Thyroid gland (tissue), 4 donors: ENCODE measurements around the gene PTPN4.

Experiments used
- CTCF ChIP-seq, 6 experiments: fragments of 200-600 bp in 3 of 6; fragments of 450-650 bp in 3 of 6; sonication (generic) in 3 of 6; IDR thresholded peaks; one replicate each; pipeline ENCODE4 v1.5.1; 2016 to 2019; ENCODE audit warnings: antibody characterized with exemption in 6 of 6, mild to moderate bottlenecking in 2 of 6, inconsistent platforms in 1 of 6, moderate library complexity in 1 of 6
- POLR2A ChIP-seq, 2 donors: fragments of 450-650 bp; IDR thresholded peaks; one replicate each; pipeline ENCODE4 v1.6.1; 2017; ENCODE audit warnings: antibody characterized with exemption in 2 of 2, mild to moderate bottlenecking in 2 of 2, moderate library complexity in 1 of 2

- TF ChIP-seq CTCF (IDR thresholded peaks at IDR 0.05) (no peak), POLR2A (IDR thresholded peaks at IDR 0.05) (no peak)
Measured at GRCh38 chr2:119739580-119740255, 20.0 kb upstream of the PTPN4 start.
